HG03558 (cell line): Measurements from ENCODE around the gene EVC.
"Not testable (repeated sequence)": the region's sequence is repeated elsewhere in the genome, so short reads cannot be mapped to it uniquely, and the experiment has no call there.

ENCODE experiments used
- ATAC-seq: cut with Tn5 transposase; IDR thresholded peaks from one replicate; pipeline ENCODE4 v1.9.1; 2021; ENCODE audit warnings: moderate number of reproducible peaks; ENCODE audit not compliant: unreplicated experiment; ENCODE audit errors: extremely low read depth

The EVC gene

GRCh38 chr4:5828005-5828391 lies 117.0 kb downstream of the EVC start:
- ATAC-seq = no peak

- ATAC-seq = no peak
These were observed 125.9 kb downstream of the EVC start for GRCh38 chr4:5836943-5837342.

- not testable (repeated sequence) for ATAC-seq
These were observed 126.5 kb downstream of the EVC start for GRCh38 chr4:5837483-5837882.

- ATAC-seq = no peak
These were observed 128.3 kb downstream of the EVC start for GRCh38 chr4:5839332-5839731.

GRCh38 chr4:5839751-5840674 lies 129.0 kb downstream of the EVC start:
- ATAC-seq = no peak

GRCh38 chr4:5842456-5842855 lies 131.5 kb downstream of the EVC start:
- no peak for ATAC-seq

- no peak for ATAC-seq
These were observed 132.9 kb downstream of the EVC start for GRCh38 chr4:5843573-5844530.

- ATAC-seq = no peak
These were observed 134.3 kb downstream of the EVC start for GRCh38 chr4:5845035-5845905.

- ATAC-seq = no peak
These were observed 140.8 kb downstream of the EVC start for GRCh38 chr4:5851637-5852301.

- no peak for ATAC-seq
These were observed 141.7 kb downstream of the EVC start for GRCh38 chr4:5852523-5853202.

GRCh38 chr4:5854929-5855328 lies 143.9 kb downstream of the EVC start:
- ATAC-seq = no peak

- not testable (repeated sequence) for ATAC-seq
These were observed 145.4 kb downstream of the EVC start for GRCh38 chr4:5856362-5856761.

- no peak for ATAC-seq
These were observed 146.2 kb downstream of the EVC start for GRCh38 chr4:5857199-5857598.

- ATAC-seq = no peak
These were observed 147.2 kb downstream of the EVC start for GRCh38 chr4:5858020-5858769.

GRCh38 chr4:5863461-5864113 lies 152.6 kb downstream of the EVC start:
- ATAC-seq = no peak
